HEK293 (cell line): ENCODE measurements around the gene TPSAB1.

Experiments used
- CTCF ChIP-seq: fragments of 450-650 bp; formaldehyde crosslinking; IDR thresholded peaks from 2 replicates; pipeline ENCODE4 v1.5.1; 2016; ENCODE audit warnings: missing biosample characterization, missing genetic modification characterization
- MZF1 ChIP-seq: fragments of 450-650 bp; formaldehyde crosslinking; IDR thresholded peaks from 2 replicates; pipeline ENCODE4 v1.5.1; 2017; ENCODE audit warnings: missing biosample characterization, missing genetic modification characterization, borderline replicate concordance
- SP2 ChIP-seq: fragments of 450-650 bp; formaldehyde crosslinking; IDR thresholded peaks from 2 replicates; pipeline ENCODE4 v1.5.1; 2016; ENCODE audit warnings: missing biosample characterization, missing genetic modification characterization
- ZNF112 ChIP-seq: fragments of 450-650 bp; formaldehyde crosslinking; IDR thresholded peaks from 2 replicates; pipeline ENCODE4 v1.5.0; 2017; ENCODE audit warnings: missing biosample characterization, missing genetic modification characterization
- ZNF121 ChIP-seq: fragments of 450-650 bp; formaldehyde crosslinking; IDR thresholded peaks from 2 replicates; pipeline ENCODE4 v1.5.1; 2016; ENCODE audit warnings: missing biosample characterization, missing genetic modification characterization
- ZNF138 ChIP-seq: fragments of 450-650 bp; formaldehyde crosslinking; IDR thresholded peaks from 2 replicates; pipeline ENCODE4 v1.5.1; 2016; ENCODE audit warnings: missing biosample characterization, missing genetic modification characterization, borderline replicate concordance
- ZNF24 ChIP-seq: fragments of 450-650 bp; formaldehyde crosslinking; IDR thresholded peaks from 2 replicates; pipeline ENCODE4 v1.5.1; 2016; ENCODE audit warnings: missing biosample characterization, missing genetic modification characterization
- ZNF621 ChIP-seq: fragments of 450-650 bp; formaldehyde crosslinking; IDR thresholded peaks from 2 replicates; pipeline ENCODE4 v1.5.1; 2017; ENCODE audit warnings: missing biosample characterization, missing genetic modification characterization
- ZNF704 ChIP-seq: fragments of 450-650 bp; formaldehyde crosslinking; IDR thresholded peaks from 2 replicates; pipeline ENCODE4 v1.5.1; 2016; ENCODE audit warnings: missing biosample characterization, missing genetic modification characterization

- TF ChIP-seq CTCF (tag by site-specific recombination) (no peak), ZNF704 (tag by site-specific recombination) (no peak), ZNF112 (tag by site-specific recombination) (no peak), ZNF24 (no peak), ZNF621 (tag by site-specific recombination) (no peak), ZNF138 (tag by site-specific recombination) (no peak), SP2 (tag by site-specific recombination) (no peak), ZNF121 (tag by site-specific recombination) (no peak), MZF1 (tag by site-specific recombination) (no peak)
Observed at GRCh38 chr16:1200014-1200627, 40.4 kb upstream of the TPSAB1 start.
